HG02678 (cell line): ENCODE measurements around the gene SLC46A1.
A peak's percentile ranks its signal among the peaks of the same experiment; 100 is the strongest.

Experiments
- ATAC-seq: cut with Tn5 transposase; IDR thresholded peaks from one replicate; pipeline ENCODE4 v1.9.1; 2021; ENCODE audit warnings: mild to moderate bottlenecking, moderate library complexity; ENCODE audit not compliant: unreplicated experiment

The SLC46A1 gene

DNA sequence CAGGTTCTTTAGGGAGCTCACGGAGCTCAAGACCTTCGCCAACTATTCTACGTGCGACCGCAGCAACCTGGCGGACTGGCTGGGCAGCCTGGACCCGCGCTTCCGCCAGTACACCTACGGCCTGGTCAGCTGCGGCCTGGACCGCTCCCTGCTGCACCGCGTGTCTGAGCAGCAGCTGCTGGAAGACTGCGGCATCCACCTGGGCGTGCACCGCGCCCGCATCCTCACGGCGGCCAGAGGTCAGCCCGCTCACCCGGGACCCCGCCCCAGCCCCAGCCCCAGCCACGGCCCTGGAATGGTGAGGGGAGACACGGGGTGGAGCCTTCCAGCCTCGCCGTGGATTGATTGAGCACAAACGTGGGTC, 21.0 kb downstream of the SLC46A1 start:
- ATAC-seq: peak; percentile 15

DNA sequence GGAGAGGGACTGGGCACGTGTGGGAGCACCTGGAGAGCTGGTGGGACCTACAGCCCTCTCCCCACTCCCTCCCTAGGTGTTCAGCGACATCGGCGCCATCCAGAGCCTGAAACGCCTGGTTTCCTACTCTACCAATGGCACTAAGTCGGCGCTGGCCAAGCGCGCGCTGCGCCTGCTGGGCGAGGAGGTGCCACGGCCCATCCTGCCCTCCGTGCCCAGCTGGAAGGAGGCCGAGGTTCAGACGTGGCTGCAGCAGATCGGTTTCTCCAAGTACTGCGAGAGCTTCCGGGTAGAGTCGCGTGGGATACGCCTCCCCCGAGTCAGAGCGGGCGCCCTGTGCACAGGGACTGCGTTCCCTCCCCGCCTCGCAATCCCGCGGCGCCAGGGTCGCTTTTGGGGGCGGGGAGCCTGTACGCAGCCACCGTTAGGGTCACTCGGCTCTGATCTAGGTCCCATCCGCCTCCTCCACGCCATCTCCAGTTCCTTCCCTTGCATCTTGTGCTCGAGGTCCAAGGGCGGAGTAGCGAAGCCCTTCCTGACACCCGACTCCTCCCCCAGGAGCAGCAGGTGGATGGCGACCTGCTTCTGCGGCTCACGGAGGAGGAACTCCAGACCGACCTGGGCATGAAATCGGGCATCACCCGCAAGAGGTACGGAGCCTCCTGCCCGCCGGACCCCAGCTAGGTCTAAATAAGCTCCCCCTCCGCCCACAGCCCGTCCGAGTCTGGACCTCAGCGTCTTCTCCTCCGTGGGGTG, 21.6 kb downstream of the SLC46A1 start:
- peak; percentile 76 for ATAC-seq

DNA sequence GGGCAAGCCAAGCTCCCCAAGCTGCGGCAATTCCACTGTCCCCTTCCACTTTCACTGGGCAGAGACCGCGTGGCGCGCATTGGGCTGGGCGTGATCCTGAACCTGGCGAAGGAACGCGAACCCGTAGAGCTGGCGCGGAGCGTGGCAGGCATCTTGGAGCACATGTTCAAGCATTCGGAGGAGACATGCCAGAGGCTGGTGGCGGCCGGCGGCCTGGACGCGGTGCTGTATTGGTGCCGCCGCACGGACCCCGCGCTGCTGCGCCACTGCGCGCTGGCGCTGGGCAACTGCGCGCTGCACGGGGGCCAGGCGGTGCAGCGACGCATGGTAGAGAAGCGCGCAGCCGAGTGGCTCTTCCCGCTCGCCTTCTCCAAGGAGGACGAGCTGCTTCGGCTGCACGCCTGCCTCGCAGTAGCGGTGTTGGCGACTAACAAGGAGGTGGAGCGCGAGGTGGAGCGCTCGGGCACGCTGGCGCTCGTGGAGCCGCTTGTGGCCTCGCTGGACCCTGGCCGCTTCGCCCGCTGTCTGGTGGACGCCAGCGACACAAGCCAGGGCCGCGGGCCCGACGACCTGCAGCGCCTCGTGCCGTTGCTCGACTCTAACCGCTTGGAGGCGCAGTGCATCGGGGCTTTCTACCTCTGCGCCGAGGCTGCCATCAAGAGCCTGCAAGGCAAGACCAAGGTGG, 24.7 kb downstream of the SLC46A1 start:
- ATAC-seq: no peak

DNA sequence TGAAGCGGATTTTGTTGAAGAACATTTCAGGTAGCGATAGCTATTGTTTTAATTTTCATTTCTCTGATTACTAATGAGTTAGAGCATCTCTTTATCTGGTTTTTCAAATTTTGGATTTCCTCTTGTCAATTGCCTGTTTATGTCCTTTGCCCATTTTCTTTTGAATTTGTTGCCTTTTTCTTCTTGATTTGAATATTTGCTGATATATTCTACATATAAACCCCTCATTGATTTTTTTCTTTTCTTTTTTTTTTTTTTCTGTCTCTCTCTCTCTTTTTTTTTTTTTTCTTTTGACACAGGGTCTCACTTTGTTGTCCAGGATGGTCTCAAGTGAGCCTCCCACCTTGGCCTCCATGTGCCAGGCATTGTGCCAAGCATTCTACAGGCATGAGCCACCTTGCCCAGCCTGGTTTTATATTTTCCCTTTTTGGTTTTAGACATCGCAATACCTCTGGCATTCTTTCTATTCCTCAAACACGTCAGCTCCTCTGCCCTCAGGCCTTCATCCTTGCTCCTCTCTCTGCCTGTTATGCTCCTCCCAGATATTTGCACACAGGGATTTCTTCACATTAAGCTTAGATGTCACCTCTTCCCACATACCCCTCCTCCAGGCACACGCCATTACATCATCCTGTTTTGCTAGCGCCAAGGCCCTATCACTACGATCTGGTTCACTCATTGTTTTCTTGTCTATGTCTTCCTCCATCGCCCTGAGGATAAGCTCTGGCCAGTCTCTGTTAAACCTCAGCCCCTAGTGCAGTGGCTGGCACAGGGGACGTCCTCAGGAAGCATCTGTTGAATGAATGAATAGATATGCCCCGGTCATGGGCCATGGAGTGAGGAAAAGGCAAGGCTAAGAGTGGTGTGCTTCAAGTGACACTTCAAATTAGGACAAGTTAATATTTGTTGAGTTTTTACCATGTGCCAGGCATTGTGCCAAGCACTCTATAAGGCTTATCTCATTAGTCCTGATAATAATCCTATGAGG, 25.9 kb downstream of the SLC46A1 start:
- no peak for ATAC-seq

DNA sequence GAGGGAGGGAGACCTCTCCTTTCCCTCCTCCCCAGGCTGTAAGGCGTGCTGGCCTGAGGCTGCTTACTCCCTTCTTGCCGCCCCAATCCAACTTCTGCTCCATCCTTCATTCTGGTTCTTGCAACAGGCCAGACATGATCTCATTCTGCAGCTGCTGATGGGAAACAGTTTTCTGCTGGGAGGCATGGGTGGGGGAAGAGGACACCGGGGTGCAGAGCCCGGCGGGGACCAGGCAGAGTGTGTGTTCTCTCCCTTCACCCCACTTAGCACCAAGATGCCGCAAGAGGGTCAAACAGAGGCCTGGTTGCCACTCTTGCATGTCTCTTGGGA, 33.1 kb downstream of the SLC46A1 start:
- ATAC-seq: no peak

DNA sequence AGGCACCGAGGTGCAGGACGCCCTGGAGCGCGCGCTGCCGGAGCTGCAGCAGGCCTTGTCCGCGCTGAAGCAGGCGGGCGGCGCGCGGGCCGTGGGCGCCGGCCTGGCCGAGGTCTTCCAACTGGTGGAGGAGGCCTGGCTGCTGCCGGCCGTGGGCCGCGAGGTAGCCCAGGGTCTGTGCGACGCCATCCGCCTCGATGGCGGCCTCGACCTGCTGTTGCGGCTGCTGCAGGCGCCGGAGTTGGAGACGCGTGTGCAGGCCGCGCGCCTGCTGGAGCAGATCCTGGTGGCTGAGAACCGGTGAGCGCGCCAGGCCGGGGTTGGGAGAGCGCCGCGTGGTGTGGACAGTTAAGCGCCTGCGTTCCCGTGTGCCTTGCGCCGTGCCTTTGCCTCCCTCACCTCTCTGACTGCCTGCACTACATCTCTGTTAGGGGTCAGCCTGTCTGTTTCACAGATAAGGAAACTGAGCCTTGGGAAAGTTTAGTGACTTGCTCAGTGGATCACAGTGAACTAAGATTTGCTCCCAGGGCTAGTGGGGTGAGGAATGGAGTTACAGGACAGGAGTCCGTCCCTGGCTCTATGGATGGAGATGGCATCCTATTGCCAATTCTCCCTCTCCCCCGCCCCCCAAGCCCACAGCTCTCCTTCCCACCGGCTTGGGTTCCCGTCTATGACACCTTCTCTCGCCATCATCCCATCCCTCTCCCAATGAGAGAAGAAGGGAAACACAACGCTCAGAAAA, 33.6 kb downstream of the SLC46A1 start:
- peak; percentile 16 for ATAC-seq

DNA sequence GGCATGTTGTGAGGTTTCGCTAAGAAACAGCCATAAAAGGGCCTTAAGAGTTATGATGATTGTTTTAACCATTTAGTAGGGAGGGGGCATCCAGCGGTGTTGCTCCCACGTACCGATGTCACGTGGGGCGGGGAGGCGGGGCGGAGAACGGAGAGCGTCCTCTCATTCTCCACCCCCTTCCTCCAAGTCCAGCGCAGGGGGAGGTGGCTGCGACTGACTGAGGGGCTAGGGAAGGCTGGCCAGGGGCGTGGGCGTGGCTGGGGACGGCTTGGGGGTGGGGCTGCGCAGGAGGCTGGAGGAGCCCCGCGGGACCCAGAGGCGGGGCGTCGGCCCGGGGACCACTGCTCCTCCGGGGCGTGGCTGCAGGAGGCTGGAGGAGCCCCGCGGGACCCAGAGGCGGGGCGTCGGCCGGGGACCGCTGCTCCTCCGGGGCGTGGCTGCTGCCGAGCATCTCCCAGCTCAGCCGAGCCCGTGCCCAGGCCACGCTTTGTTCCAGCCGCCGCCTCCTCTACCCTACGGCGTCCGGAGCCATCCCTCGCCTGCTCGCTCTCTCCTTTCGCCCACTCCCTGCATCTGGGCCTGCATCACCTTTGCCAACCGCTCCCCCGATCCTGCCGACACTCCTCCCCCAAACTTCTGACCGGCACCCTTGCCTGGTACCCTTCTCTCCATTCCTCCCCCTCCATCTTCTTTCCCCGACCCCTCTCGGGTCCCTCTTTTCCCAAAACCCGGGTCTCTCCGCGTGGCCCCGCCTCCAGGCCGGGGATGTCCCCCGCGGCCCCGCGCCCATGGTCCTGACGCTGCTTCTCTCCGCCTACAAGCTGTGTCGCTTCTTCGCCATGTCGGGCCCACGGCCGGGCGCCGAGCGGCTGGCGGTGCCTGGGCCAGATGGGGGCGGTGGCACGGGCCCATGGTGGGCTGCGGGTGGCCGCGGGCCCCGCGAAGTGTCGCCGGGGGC, 34.5 kb downstream of the SLC46A1 start, which contains the start of gene SARM1:
Gene SARM1, plus strand, starts transcription at position 450 of the 958 bp plus-strand sequence. Its CDS starts 339 bp downstream, at position 789.
- peak; percentile 83 for ATAC-seq

DNA sequence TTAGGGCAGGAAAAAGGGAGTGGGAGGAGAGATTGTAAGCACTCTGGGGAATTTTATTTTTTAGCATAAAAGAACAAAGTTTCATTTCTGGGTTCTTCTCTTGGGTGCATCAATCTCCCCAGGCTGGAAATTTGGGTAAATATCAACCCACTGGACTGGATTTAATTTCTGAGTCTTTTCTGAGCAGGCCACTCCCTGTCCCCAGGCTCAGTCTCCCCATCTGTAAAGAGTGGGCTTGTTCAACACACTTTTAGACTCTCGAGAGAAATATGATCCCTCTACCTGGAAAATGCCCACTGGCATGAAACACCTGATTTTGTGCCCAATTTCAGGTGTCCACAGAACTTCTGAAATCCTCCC, 35.3 kb downstream of the SLC46A1 start:
- ATAC-seq: no peak

DNA sequence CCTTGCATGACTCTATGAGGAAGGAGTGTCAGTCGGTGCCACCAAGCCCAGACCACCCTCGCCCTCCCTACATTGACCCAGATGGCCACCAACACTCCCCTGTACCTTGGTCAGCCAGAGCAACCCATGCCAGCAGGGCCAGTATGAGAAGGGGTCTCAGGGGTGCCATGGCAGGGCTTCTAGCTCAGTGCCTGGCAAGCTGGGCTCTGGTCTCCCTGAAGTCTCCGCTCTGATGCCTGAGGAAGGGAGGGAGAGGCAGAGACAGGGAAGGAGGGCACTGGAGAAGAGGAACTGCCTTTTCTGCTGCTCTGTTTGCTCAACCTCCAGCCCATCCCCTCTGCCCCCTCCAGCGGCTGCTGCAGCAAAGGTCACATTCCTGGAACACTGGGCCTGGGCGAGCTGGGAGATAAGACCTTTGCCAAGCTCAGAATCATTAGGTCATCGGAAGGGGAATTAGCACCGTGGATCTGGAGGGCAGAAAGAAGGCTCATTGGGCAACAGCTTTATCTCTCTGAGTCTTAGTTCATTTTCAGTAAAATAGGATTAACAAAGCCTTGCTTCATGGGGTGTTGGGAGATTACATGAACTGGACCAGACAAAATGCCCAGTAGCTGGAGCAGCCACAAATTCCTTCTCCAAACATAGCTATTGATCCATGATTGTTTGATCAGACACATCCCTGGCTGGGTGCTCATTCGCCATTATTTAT, 35.8 kb downstream of the SLC46A1 start, which contains the start of gene VTN:
Gene VTN, minus strand, starts transcription at position 273 of the 709 bp plus-strand sequence. Its CDS starts 104 bp downstream, at position 169.
- no peak for ATAC-seq

DNA sequence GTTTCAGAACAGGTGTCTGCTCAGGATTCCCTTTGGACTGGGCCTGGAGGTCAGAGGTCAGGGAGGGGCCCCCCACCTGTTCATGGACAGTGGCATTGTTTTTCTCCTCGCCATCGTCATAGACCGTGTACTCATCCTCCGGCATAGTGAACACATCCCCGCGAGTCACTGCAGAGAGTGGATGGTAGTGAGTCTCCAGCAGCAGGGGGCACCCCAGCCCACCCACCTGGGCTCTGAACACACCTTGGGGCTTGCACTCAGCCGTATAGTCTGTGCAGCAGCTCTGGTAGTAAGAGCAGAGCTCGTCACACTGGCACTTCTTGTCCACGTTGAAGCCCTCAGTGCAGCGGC, 36.4 kb downstream of the SLC46A1 start:
- no peak for ATAC-seq

DNA sequence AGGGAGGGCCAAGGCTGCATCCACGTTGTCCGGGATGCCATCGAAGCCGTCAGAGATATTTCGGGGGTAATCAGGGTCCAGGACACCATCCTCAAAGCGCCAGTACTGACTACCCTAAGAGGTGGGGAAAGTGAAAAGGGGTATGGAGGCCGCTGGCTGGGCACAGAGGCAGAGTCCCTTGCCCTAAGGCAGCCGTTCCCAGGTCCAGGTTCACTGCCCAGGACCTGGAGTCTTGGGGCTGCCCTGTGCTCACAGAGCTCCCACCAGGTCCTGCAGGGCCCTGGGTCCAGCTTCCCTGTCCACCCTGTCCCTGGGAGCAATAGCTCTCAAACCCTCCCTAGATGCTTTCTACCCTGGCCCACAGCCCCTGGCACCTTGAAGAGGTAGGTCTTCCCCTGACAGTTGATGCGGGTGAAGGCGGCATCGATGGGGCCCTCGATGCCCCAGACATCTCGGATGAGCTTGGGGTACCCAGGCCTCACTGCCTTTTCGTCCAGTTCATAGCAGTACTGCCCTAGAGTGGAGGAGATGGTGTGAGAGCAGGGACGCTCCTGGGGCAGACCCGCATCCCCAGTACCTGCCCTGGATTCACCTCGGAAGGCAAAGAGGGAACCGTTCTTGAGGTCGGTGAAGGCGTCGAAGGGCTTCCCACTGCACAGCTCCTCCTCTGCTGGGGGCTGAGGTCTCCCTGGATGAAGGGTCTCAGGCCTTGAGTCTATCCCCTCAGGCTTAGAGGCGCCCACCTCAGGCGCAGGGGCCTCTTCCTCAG, 36.9 kb downstream of the SLC46A1 start:
- ATAC-seq: no peak

DNA sequence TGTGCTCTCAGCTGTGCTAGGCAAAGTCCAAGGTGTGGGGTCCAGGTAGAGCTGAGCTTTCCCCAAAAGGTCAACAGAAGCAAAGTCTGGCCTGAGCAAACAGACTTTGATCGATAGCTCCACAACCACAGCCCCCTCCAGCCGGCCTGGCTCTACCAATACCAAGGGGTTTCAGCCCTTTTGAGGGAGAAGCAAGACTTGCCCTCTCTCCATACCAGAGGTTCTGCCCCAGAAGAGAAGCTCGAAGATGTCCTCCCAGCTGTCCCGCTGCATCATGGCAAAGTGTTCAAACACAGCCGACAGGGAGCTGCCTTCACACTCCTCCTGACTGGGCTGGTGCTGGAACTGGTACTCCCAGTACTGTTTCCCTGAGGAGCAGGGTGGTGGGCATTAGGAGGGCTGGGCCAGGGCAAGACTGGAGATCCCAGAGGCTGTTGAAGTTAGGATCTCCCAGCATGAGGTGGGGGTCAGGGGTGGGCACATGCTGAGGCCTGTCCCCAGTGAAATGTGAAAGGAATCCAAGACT, 37.6 kb downstream of the SLC46A1 start:
- no peak for ATAC-seq

DNA sequence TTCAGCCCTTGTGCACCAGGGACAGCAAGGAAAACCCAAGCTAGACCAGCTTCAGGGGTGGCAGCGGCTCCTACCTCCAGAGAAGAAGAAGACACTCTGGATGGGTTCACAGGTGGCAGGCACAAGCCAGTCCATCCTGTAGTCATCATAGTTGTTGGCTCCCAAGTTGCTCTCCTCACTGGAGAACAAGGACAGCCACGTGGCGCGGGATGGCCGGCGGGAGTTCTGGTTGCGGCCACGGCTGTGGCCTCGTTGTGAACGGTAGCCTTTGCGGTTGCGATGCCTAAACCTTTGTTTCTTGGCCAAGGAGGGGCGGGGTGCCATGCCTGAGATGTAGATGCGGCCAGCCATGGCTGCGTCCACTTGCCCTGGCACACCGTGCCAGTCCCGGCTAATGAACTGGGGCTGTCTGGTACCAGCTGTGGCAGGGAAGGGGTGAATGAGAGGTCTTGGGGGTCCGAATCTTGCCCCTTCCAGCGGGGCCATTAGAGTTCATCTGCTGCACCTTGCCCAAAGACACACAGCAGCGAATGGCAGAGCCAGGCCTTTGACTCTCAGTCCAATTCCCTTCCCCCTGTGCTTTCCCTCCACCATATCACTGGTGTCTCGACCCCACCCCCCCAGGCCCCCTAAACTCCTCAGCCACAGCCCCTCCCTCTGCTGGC, 38.2 kb downstream of the SLC46A1 start:
- ATAC-seq: no peak

DNA sequence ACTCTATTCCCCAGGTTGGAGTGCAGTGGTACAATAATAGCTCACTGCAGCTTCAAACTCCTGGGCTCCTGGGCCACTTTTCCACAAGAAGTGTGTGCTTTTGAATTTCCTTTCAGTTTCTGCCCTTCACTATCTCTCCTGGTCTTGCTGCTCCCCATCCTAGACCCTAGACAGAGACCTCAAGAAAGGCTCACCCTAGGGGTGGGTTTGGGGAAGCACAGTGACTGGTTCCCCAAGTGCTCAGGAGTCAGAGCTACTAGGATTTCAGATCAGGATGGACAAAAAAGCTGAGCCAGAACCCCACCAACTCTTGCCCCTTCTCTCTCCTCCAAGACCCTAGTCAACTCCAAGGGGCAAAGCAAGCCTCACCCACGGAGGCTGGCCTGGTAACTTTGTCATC, 39.4 kb downstream of the SLC46A1 start:
- ATAC-seq: no peak

DNA sequence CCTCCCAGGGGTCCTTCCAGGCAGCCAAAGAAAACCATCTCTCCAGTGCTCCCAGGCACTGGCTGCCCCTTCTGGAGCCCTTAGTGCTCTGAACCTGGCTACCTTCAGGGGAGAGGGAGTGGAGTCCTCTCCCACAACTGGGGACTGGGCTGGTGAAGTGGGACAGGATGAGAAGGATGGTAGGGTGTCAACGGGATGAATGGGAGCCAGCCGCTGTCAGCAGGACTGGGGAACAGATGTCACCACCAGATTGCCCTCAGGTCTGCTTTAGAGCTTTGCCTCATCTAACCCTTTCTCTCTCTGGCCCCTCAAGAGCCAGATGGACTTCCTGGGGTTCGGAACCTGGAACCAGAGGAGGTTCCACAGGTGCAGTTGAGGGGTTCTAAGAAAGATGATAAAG, 40.5 kb downstream of the SLC46A1 start:
- ATAC-seq: no peak

DNA sequence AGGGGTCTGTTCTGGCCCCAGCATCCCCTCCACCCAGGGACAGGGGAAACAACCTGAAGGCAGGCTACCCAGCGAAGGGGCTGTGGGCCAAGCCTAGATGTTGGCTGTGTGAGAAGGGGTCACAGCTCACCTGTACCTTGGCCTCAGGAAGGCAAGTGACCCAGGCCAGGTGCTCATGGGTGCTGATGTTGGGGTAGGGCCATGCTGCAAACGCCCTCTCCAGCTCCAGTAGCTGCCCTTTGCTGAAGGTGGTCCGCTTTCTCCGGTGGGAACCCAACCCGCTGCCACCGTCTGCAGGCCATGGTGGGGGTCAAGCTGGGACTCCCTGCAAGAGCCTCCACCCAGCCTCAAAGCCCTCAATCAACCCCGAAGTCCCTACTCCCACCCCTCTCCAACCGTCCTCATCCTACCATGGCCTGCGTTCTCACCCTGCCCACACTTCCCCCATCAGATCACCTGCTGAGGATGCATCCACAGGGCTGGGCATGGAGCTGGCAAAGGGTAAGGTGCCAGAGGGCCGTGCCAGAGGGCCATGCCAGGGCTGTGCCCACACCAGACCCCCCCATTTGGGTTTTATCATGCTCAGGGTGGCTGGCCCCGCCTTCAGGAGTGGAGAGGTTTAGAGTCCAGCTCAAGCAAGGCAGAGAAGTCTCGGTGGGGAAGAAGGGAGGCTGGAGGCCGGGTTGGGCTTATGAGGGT, 41.2 kb downstream of the SLC46A1 start, which contains the start of gene SEBOX:
Gene SEBOX, minus strand, starts transcription at position 535 of the 699 bp plus-strand sequence. Its CDS starts 48 bp downstream, at position 487.
- ATAC-seq: no peak
